Endodermal cell (in vitro differentiated cells): Measurements from ENCODE around the gene PKD1. TPM values are rescaled to one million over a fixed set of nuclear protein-coding genes. Genes with fewer than 3 reads are reported as not detected.

Experiments
- DNase-seq: peaks from one replicate; pipeline ENCODE4 v3.0.0-alpha.2; 2017
- H3K27ac ChIP-seq: 2 replicates; pipeline ENCODE4 v1.5.1; 2013; ENCODE audit warnings: mild to moderate bottlenecking, low read depth, low read length, moderate library complexity
- H3K27me3 ChIP-seq: 2 replicates; pipeline ENCODE4 v1.6.1; 2013; ENCODE audit warnings: mild to moderate bottlenecking, low read length, moderate library complexity; ENCODE audit not compliant: insufficient read depth, control insufficient read depth, poor library complexity, severe bottlenecking
- H3K36me3 ChIP-seq: 2 replicates; pipeline ENCODE4 v1.7.0; 2013; ENCODE audit warnings: mild to moderate bottlenecking, low read length, moderate library complexity; ENCODE audit not compliant: control insufficient read depth, insufficient read depth
- H3K4me1 ChIP-seq: one replicate; pipeline ENCODE4 v1.7.0; 2013; ENCODE audit warnings: low read length; ENCODE audit not compliant: control insufficient read depth, insufficient read depth
- H3K4me3 ChIP-seq: 2 replicates; pipeline ENCODE4 v1.5.1; 2013; ENCODE audit warnings: mild to moderate bottlenecking, low read length, moderate library complexity
- H3K9ac ChIP-seq: 2 replicates; pipeline ENCODE4 v1.6.1; 2013; ENCODE audit warnings: mild to moderate bottlenecking, low read length, moderate library complexity; ENCODE audit not compliant: poor library complexity, severe bottlenecking; ENCODE audit errors: extremely low read depth
- H3K9me3 ChIP-seq: 2 replicates; pipeline ENCODE4 v1.6.1; 2013; ENCODE audit warnings: mild to moderate bottlenecking, low read length, moderate library complexity; ENCODE audit not compliant: control insufficient read depth
- H3K27ac Mint-ChIP-seq: 2 replicates; pipeline ENCODE4 v1.8.0; 2020; ENCODE audit warnings: mixed read lengths
- H3K27me3 Mint-ChIP-seq: 2 replicates; pipeline ENCODE4 v1.8.0; 2021; ENCODE audit warnings: mild to moderate bottlenecking, mixed read lengths; ENCODE audit not compliant: insufficient read depth
- H3K36me3 Mint-ChIP-seq: 2 replicates; pipeline ENCODE4 v1.8.0; 2020; ENCODE audit warnings: low read depth, mixed read lengths
- H3K4me1 Mint-ChIP-seq: 2 replicates; pipeline ENCODE4 v1.8.0; 2020; ENCODE audit warnings: mixed read lengths
- H3K4me3 Mint-ChIP-seq: 2 replicates; pipeline ENCODE4 v1.8.0; 2020; ENCODE audit warnings: mild to moderate bottlenecking, moderate library complexity, mixed read lengths
- H3K9me3 Mint-ChIP-seq: 2 replicates; pipeline ENCODE4 v1.8.0; 2020; ENCODE audit warnings: mild to moderate bottlenecking, mixed read lengths
- CTCF ChIP-seq: fragments of 200-600 bp; sonication (generic); conservative IDR thresholded peaks from 2 replicates; pipeline ENCODE4 v1.5.0; 2021; ENCODE audit warnings: antibody characterized with exemption, mild to moderate bottlenecking
- WGBS, 2 experiments: methylation state at CpG; one replicate each; pipeline versions ENCODE4 v1.1.5 to v1.1.7; 2013; ENCODE audit warnings: missing lambda C conversion rate in 2 of 2, mixed read lengths in 1 of 2; ENCODE audit not compliant: insufficient coverage in 1 of 2, insufficient read length in 1 of 2; 5-methylcytosine and 5-hydroxymethylcytosine counted together
- total RNA-seq, 2 donors: library from RNA; stranded (reverse); fragmentation: NEBNext Ultra II Directional in 1 of 2; extraction: Animal tissue kit (Norgen Biotek cat#: 25700) in 1 of 2; gene quantifications; 2 replicates in 1 of 2; 3 replicates in 1 of 2; pipeline ENCODE4 v1.2.1, GENCODE V29; 2021

Gene PKD1
- total RNA-seq, 2 donors from 2014 or later = 104 to 110 TPM

- 93 to 95% methylated on average over 25 to 41 of the region's 41 CpGs for WGBS, 2 experiments
- no peak overlapping the region for H3K4me3 ChIP-seq
- H3K9ac ChIP-seq = no peak overlapping the region
- Mint-ChIP-seq H3K4me1 (no peaks in the 10 kb centered on the region), H3K36me3 (peaks cover 7% of the 10 kb centered on the region), H3K9me3 (no peaks in the 10 kb centered on the region), H3K27ac (peak overlapping the region; percentile 48), H3K4me3 (no peak overlapping the region), H3K27me3 (no peaks in the 10 kb centered on the region)
- H3K27me3 ChIP-seq = no peaks in the 10 kb centered on the region
- no peak for DNase-seq
- no peak for TF ChIP-seq CTCF
- H3K36me3 ChIP-seq = peaks cover 19% of the 10 kb centered on the region
- no peaks in the 10 kb centered on the region for H3K9me3 ChIP-seq
- H3K4me1 ChIP-seq = peaks cover 8% of the 10 kb centered on the region
- no peak overlapping the region for H3K27ac ChIP-seq
These were observed 47.7 kb downstream of the PKD1 start for GRCh38 chr16:2087748-2088631.

- Mint-ChIP-seq H3K27ac (no peak overlapping the region), H3K4me1 (no peaks in the 10 kb centered on the region), H3K27me3 (no peaks in the 10 kb centered on the region), H3K9me3 (no peaks in the 10 kb centered on the region), H3K36me3 (peaks cover 11% of the 10 kb centered on the region), H3K4me3 (no peak overlapping the region)
- H3K27ac ChIP-seq = no peak overlapping the region
- peaks cover 16% of the 10 kb centered on the region for H3K36me3 ChIP-seq
- no peak overlapping the region for H3K9ac ChIP-seq
- H3K9me3 ChIP-seq = no peaks in the 10 kb centered on the region
- 93 to 96% methylated on average over 19 to 29 of the region's 30 CpGs for WGBS, 2 experiments
- DNase-seq = no peak
- H3K27me3 ChIP-seq = no peaks in the 10 kb centered on the region
- peaks cover 3% of the 10 kb centered on the region for H3K4me1 ChIP-seq
- TF ChIP-seq CTCF = no peak
- no peak overlapping the region for H3K4me3 ChIP-seq
These were observed 48.6 kb downstream of the PKD1 start for GRCh38 chr16:2086812-2087747.

- DNase-seq = no peak
- H3K36me3 Mint-ChIP-seq = peaks cover 11% of the 10 kb centered on the region
- no peaks in the 10 kb centered on the region for H3K9me3 Mint-ChIP-seq
- H3K9ac ChIP-seq = no peak overlapping the region
- no peaks in the 10 kb centered on the region for H3K9me3 ChIP-seq
- H3K4me1 Mint-ChIP-seq = no peaks in the 10 kb centered on the region
- 96 to 97% methylated on average over 16 to 27 of the region's 27 CpGs for WGBS, 2 experiments
- H3K4me3 ChIP-seq = no peak overlapping the region
- H3K4me3 Mint-ChIP-seq = no peak overlapping the region
- no peak overlapping the region for H3K27ac Mint-ChIP-seq
- H3K27me3 ChIP-seq = no peaks in the 10 kb centered on the region
- H3K27me3 Mint-ChIP-seq = no peaks in the 10 kb centered on the region
- peaks cover 16% of the 10 kb centered on the region for H3K36me3 ChIP-seq
- TF ChIP-seq CTCF = no peak
- no peaks in the 10 kb centered on the region for H3K4me1 ChIP-seq
- H3K27ac ChIP-seq = no peak overlapping the region
These were observed 49.5 kb downstream of the PKD1 start for GRCh38 chr16:2086106-2086742.
